Testis (tissue), 3 donors: ENCODE measurements around the gene HNRNPA1L2. TPM values are rescaled to one million over a fixed set of nuclear protein-coding genes. Genes with fewer than 3 reads are reported as not detected.

Experiments used
- DNase-seq: peaks from one replicate; pipeline ENCODE4 v3.0.0-alpha.2; 2019
- H3K27ac ChIP-seq, 2 donors: fragments of 200-600 bp; sonication (generic); one replicate each; pipeline ENCODE4 v1.5.1; 2019
- H3K27me3 ChIP-seq: fragments of 200-600 bp; sonication (generic); one replicate; pipeline ENCODE4 v1.5.1; 2019
- H3K36me3 ChIP-seq: fragments of 200-600 bp; sonication (generic); one replicate; pipeline ENCODE4 v1.5.1; 2017; ENCODE audit warnings: low read depth; ENCODE audit errors: missing control alignments
- H3K4me1 ChIP-seq: fragments of 200-600 bp; sonication (generic); one replicate; pipeline ENCODE4 v1.5.1; 2019
- H3K4me3 ChIP-seq, 2 donors: fragments of 200-600 bp; sonication (generic); one replicate each; pipeline ENCODE4 v1.5.1; 2017 to 2019
- H3K9me3 ChIP-seq: fragments of 200-600 bp; sonication (generic); one replicate; pipeline ENCODE4 v1.5.1; 2017
- CTCF ChIP-seq, 3 experiments: fragments of 450-650 bp in 2 of 3; fragments of 200-600 bp in 1 of 3; sonication (generic) in 1 of 3; IDR thresholded peaks; one replicate each; pipeline ENCODE4 v1.5.1; 2016 to 2019; ENCODE audit warnings: antibody characterized with exemption in 3 of 3, mild to moderate bottlenecking in 2 of 3, moderate library complexity in 1 of 3
- POLR2A ChIP-seq: fragments of 450-650 bp; IDR thresholded peaks from one replicate; pipeline ENCODE4 v1.6.1; 2017; ENCODE audit warnings: antibody characterized with exemption, mild to moderate bottlenecking, moderate library complexity
- WGBS, 2 donors: methylation state at CpG; one replicate each; pipeline ENCODE4 v1.1.5; 2018; 5-methylcytosine and 5-hydroxymethylcytosine counted together
- intact Hi-C: fragments of 100-400 bp; cut with DNase I; formaldehyde crosslinking; loops from one replicate; pipeline ENCODE4 v1.15.1; 2023; ENCODE audit warnings: low total_unique reads
- polyA plus RNA-seq: library from polyadenylated mRNA; stranded (reverse); fragments of 350-450 nt; fragmentation: Illumina TruSeq; extraction: RNeasy Lipid Tissue Mini Kit (QIAGEN cat#74804); gene quantifications from one replicate; pipeline ENCODE4 v1.2.3, GENCODE V29; 2014; ENCODE audit warnings: low read depth, low replicate concordance; ENCODE audit not compliant: insufficient read depth
- total RNA-seq, 2 donors: library from RNA; depleted of rRNA; stranded (reverse); fragments of >200 nt; gene quantifications; one replicate each; pipeline ENCODE4 v1.2.3, GENCODE V29; 2016

Gene HNRNPA1L2
- total and polyA plus RNA-seq, 3 donors from 2014 or later: 4.0 to 6.7 (median 5.6) TPM

GRCh38 chr13:52638666-52639328 lies 3.4 kb upstream of the HNRNPA1L2 start:
- no peaks in the 10 kb centered on the region for H3K9me3 ChIP-seq
- H3K27ac ChIP-seq: no peak overlapping the region
- no peaks in the 10 kb centered on the region for H3K4me1 ChIP-seq
- no peak for DNase-seq
- WGBS, 2 donors: 86 to 91% methylated on average over 5 of the region's 5 CpGs
- no peaks in the 10 kb centered on the region for H3K27me3 ChIP-seq
- intact Hi-C loops: no loop called here
- TF ChIP-seq CTCF (IDR thresholded peaks at IDR 0.05): no peak
- TF ChIP-seq POLR2A: no peak
- no peak overlapping the region for H3K4me3 ChIP-seq
- no peaks in the 10 kb centered on the region for H3K36me3 ChIP-seq

GRCh38 chr13:52644108-52644507 lies 1.9 kb downstream of the HNRNPA1L2 start:
- intact Hi-C loops: no loop called here
- no peak for DNase-seq
- H3K36me3 ChIP-seq: no peaks in the 10 kb centered on the region
- TF ChIP-seq CTCF (IDR thresholded peaks at IDR 0.05) (no peak), POLR2A (no peak)
- no peaks in the 10 kb centered on the region for H3K4me1 ChIP-seq
- WGBS, 2 donors: 68 to 70% methylated on average over 3 of the region's 3 CpGs
- no peaks in the 10 kb centered on the region for H3K27me3 ChIP-seq
- no peak overlapping the region for H3K27ac ChIP-seq
- H3K9me3 ChIP-seq: no peaks in the 10 kb centered on the region
- no peak overlapping the region for H3K4me3 ChIP-seq

- Histone ChIP-seq H3K9me3 (no peaks in the 10 kb centered on the region), H3K27me3 (no peaks in the 10 kb centered on the region), H3K4me3 (no peak overlapping the region), H3K27ac (no peak overlapping the region), H3K4me1 (peaks cover 9% of the 10 kb centered on the region), H3K36me3 (no peaks in the 10 kb centered on the region)
- no peak for DNase-seq
- TF ChIP-seq POLR2A (no peak), CTCF (IDR thresholded peaks at IDR 0.05) (no peak)
- intact Hi-C loops: no loop called here
Observed at GRCh38 chr13:52646967-52647366, 4.7 kb downstream of the HNRNPA1L2 start.

GRCh38 chr13:52650731-52651130 lies 8.5 kb downstream of the HNRNPA1L2 start:
- no peak for TF ChIP-seq CTCF (IDR thresholded peaks at IDR 0.05)
- Histone ChIP-seq H3K36me3 (no peaks in the 10 kb centered on the region), H3K27me3 (no peaks in the 10 kb centered on the region), H3K27ac (no peak overlapping the region), H3K4me1 (peaks cover 14% of the 10 kb centered on the region), H3K9me3 (no peaks in the 10 kb centered on the region), H3K4me3 (no peak overlapping the region)
- no peak for DNase-seq
- 52 to 53% methylated on average over 6 of the region's 6 CpGs for WGBS, 2 donors
- intact Hi-C loops: no loop called here

GRCh38 chr13:52651897-52652195 lies 9.6 kb downstream of the HNRNPA1L2 start:
- DNase-seq: no peak
- WGBS, 2 donors: 0 to 1% methylated on average over 7 of the region's 7 CpGs
- H3K27ac ChIP-seq: peak overlapping the region; percentile 97 to 99
- intact Hi-C loops: no loop called here
- H3K27me3 ChIP-seq: no peaks in the 10 kb centered on the region
- H3K9me3 ChIP-seq: no peaks in the 10 kb centered on the region
- peaks cover 14% of the 10 kb centered on the region for H3K4me1 ChIP-seq
- no peaks in the 10 kb centered on the region for H3K36me3 ChIP-seq
- H3K4me3 ChIP-seq: peak overlapping the region; percentile 89 to 92
- no peak for TF ChIP-seq CTCF (IDR thresholded peaks at IDR 0.05)
- no peak for TF ChIP-seq POLR2A
